Uterus (tissue), 4 donors: ENCODE data around the gene MESP2. TPM values are rescaled to one million over a fixed set of nuclear protein-coding genes. Genes with fewer than 3 reads are reported as not detected.

Experiments
- DNase-seq, 2 donors: peaks; one replicate each; pipeline ENCODE4 v3.0.0-alpha.2; 2019 to 2020
- H3K27ac ChIP-seq, 2 donors: fragments of 200-600 bp; sonication (generic); 1 replicate in 1 of 2; 2 replicates in 1 of 2; pipeline ENCODE4 v1.5.1; 2016 to 2018
- H3K27me3 ChIP-seq, 2 donors: fragments of 200-600 bp; sonication (generic); one replicate each; pipeline ENCODE4 v1.5.1; 2018 to 2019; ENCODE audit warnings: control low read depth in 1 of 2
- H3K36me3 ChIP-seq, 2 donors: fragments of 200-600 bp; sonication (generic); one replicate each; pipeline ENCODE4 v1.5.1; 2019; ENCODE audit warnings: control low read depth in 1 of 2
- H3K4me1 ChIP-seq, 2 donors: fragments of 200-600 bp; sonication (generic); one replicate each; pipeline ENCODE4 v1.5.1; 2018 to 2019; ENCODE audit warnings: control low read depth in 1 of 2
- H3K4me3 ChIP-seq, 2 donors: fragments of 200-600 bp; sonication (generic); 1 replicate in 1 of 2; 2 replicates in 1 of 2; pipeline ENCODE4 v1.5.1; 2018 to 2019; ENCODE audit warnings: mild to moderate bottlenecking in 1 of 2
- H3K9me3 ChIP-seq, 2 donors: fragments of 200-600 bp; sonication (generic); one replicate each; pipeline ENCODE4 v1.5.1; 2019; ENCODE audit warnings: control low read depth in 1 of 2
- CTCF ChIP-seq, 4 experiments: fragments of 200-600 bp in 2 of 4; fragments of 450-650 bp in 2 of 4; sonication (generic) in 2 of 4; IDR thresholded peaks; one replicate each; pipeline ENCODE4 v1.5.1; 2016 to 2019; ENCODE audit warnings: antibody characterized with exemption in 4 of 4, mild to moderate bottlenecking in 2 of 4, moderate library complexity in 1 of 4
- POLR2A ChIP-seq, 2 donors: fragments of 450-650 bp; IDR thresholded peaks; one replicate each; pipeline ENCODE4 v1.6.1; 2016; ENCODE audit warnings: antibody characterized with exemption in 2 of 2, mild to moderate bottlenecking in 1 of 2, moderate library complexity in 1 of 2
- intact Hi-C: fragments of 100-400 bp; cut with DNase I; formaldehyde crosslinking; loops from one replicate; pipeline ENCODE4 v1.15.1; 2023; ENCODE audit warnings: low total_unique reads
- total RNA-seq, 4 donors: library from RNA; depleted of rRNA in 3 of 4; stranded (reverse); fragments of >200 nt in 3 of 4; gene quantifications; one replicate each; pipeline versions ENCODE4 v1.1.0 to v1.2.4, GENCODE V29; 2014 to 2023
- donor health status: DM: yes; HTN: yes; CAD: no.

Gene MESP2
- total RNA-seq, 4 donors from 2014 or later: 0.21 TPM; not detected in 3

GRCh38 chr15:89783111-89783860 lies 7.2 kb downstream of the MESP2 start:
- DNase-seq: no peak
- H3K27me3 ChIP-seq: no peaks in the 10 kb centered on the region
- H3K27ac ChIP-seq: no peak overlapping the region
- no peaks in the 10 kb centered on the region for H3K36me3 ChIP-seq
- TF ChIP-seq POLR2A (IDR thresholded peaks at IDR 0.05) (no peak), CTCF (IDR thresholded peaks at IDR 0.05) (no peak)
- H3K4me3 ChIP-seq: no peak overlapping the region
- no peaks in the 10 kb centered on the region for H3K4me1 ChIP-seq
- intact Hi-C loops: no loop called here
- H3K9me3 ChIP-seq: no peaks in the 10 kb centered on the region

- Histone ChIP-seq H3K36me3 (no peaks in the 10 kb centered on the region), H3K27me3 (no peaks in the 10 kb centered on the region), H3K4me3 (no peak overlapping the region), H3K27ac (no peak overlapping the region), H3K9me3 (no peaks in the 10 kb centered on the region), H3K4me1 (no peaks in the 10 kb centered on the region)
- no peak for DNase-seq
- TF ChIP-seq CTCF (IDR thresholded peaks at IDR 0.05) (no peak), POLR2A (IDR thresholded peaks at IDR 0.05) (no peak)
- intact Hi-C loops: no loop called here
These were observed 7.9 kb downstream of the MESP2 start for GRCh38 chr15:89783861-89784685.

GRCh38 chr15:89784686-89784960 lies 8.5 kb downstream of the MESP2 start:
- H3K4me3 ChIP-seq: no peak overlapping the region
- H3K36me3 ChIP-seq: no peaks in the 10 kb centered on the region
- no peaks in the 10 kb centered on the region for H3K27me3 ChIP-seq
- TF ChIP-seq CTCF (IDR thresholded peaks at IDR 0.05): no peak
- no peak for TF ChIP-seq POLR2A (IDR thresholded peaks at IDR 0.05)
- H3K9me3 ChIP-seq: no peaks in the 10 kb centered on the region
- intact Hi-C loops: no loop called here
- H3K4me1 ChIP-seq: no peaks in the 10 kb centered on the region
- no peak for DNase-seq
- H3K27ac ChIP-seq: no peak overlapping the region

- Histone ChIP-seq H3K4me3 (no peak overlapping the region), H3K9me3 (no peaks in the 10 kb centered on the region), H3K36me3 (no peaks in the 10 kb centered on the region), H3K4me1 (no peaks in the 10 kb centered on the region), H3K27me3 (no peaks in the 10 kb centered on the region), H3K27ac (no peak overlapping the region)
- DNase-seq: no peak
- intact Hi-C loops: no loop called here
- TF ChIP-seq CTCF (IDR thresholded peaks at IDR 0.05) (no peak), POLR2A (IDR thresholded peaks at IDR 0.05) (no peak)
These were observed 9.1 kb downstream of the MESP2 start for GRCh38 chr15:89785064-89785773.

GRCh38 chr15:89785774-89786140 lies 9.6 kb downstream of the MESP2 start:
- no peaks in the 10 kb centered on the region for H3K4me1 ChIP-seq
- no peak overlapping the region for H3K4me3 ChIP-seq
- H3K27me3 ChIP-seq: no peaks in the 10 kb centered on the region
- H3K9me3 ChIP-seq: no peaks in the 10 kb centered on the region
- no peaks in the 10 kb centered on the region for H3K36me3 ChIP-seq
- H3K27ac ChIP-seq: no peak overlapping the region
- TF ChIP-seq CTCF (IDR thresholded peaks at IDR 0.05) (no peak), POLR2A (IDR thresholded peaks at IDR 0.05) (no peak)
- intact Hi-C loops: no loop called here
- no peak for DNase-seq
